Motor neuron (in vitro differentiated cells): Measurements from ENCODE around the gene ATRX. TPM values are rescaled to one million over a fixed set of nuclear protein-coding genes. Genes with fewer than 3 reads are reported as not detected.
A peak's percentile ranks its signal among the peaks of the same experiment; 100 is the strongest.
"Not testable (repeated sequence)": the region's sequence is repeated elsewhere in the genome, so short reads cannot be mapped to it uniquely, and the experiment has no call there.

Experiments used
- ATAC-seq, 8 experiments: fragments of 200-7000 bp; cut with Tn5 transposase; replicated peaks in 6 of 8; 2 replicates each; pipeline ENCODE4 v1.8.0; 2021; ENCODE audit warnings: mild to moderate bottlenecking in 8 of 8, moderate library complexity in 8 of 8
- H3K27ac ChIP-seq, 2 donors: fragments of 250-450 bp; sonication (Bioruptor Pico); 2 replicates each; pipeline ENCODE4 v1.9.0; 2021; ENCODE audit warnings: antibody characterized with exemption in 2 of 2, mild to moderate bottlenecking in 2 of 2, moderate library complexity in 1 of 2
- H3K4me1 ChIP-seq, 2 donors: fragments of 250-450 bp; sonication (Bioruptor Pico); replicated peaks in 1 of 2; 2 replicates each; pipeline ENCODE4 v1.6.1; 2021; ENCODE audit warnings: antibody characterized with exemption in 2 of 2, mild to moderate bottlenecking in 2 of 2, moderate library complexity in 1 of 2
- H3K4me3 ChIP-seq, 5 donors: fragments of 250-450 bp; sonication (Bioruptor Pico); 2 replicates each; pipeline ENCODE4 v1.9.0; 2021; ENCODE audit warnings: antibody characterized with exemption in 5 of 5, mild to moderate bottlenecking in 5 of 5, moderate library complexity in 4 of 5
- WGBS, 10 experiments: fragments of 450-650 bp; shearing (Covaris generic); methylation state at CpG; one replicate each; pipeline ENCODE4 v1.0.0; 2022; 5-methylcytosine and 5-hydroxymethylcytosine counted together
- in situ Hi-C, 9 experiments: fragments of 400-800 bp; cut with MboI; loops; one replicate each; pipeline ENCODE4 v1.15.0; 2021; ENCODE audit warnings: low sequenced_read_pairs in 9 of 9, low pct_unique_long_range_greater_than_20kb in 2 of 9; ENCODE audit not compliant: unreplicated experiment in 9 of 9
- total RNA-seq, 8 experiments: library from RNA; unstranded; fragments of 300-600 nt; gene quantifications; 2 replicates each; pipeline versions ENCODE4 v1.2.3 to v1.2.4, GENCODE V29; 2022

Gene ATRX
- total RNA-seq, 8 experiments from 2014 or later: 44.7 to 140 (median 59.3) TPM

DNA sequence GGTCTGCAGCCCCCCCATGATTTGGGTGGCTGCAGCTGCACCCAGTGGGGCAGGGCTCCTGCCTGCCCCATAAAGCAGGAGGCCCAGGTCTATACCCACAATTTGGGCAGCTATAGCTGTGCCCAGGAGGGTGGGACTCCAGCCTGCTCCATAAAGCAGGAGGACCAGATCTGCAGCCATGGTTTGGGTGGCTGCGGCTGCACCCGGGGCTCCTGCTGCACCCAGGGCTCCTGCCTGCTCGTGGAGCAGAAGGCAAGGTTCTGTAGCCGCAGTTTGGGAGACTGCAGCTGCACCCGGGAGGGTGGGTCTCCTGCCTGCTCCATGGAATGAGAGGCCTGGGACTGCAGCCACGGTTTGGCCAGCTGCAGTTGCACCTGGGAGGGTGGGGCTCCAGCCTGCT, 81.1 kb downstream of the ATRX start:
- WGBS, 10 experiments: 73% methylated on average over 3 of the region's 6 CpGs; no CpG with 5 or more reads in 9 of the 10 experiments
- in situ Hi-C loops: no loop called here
- Histone ChIP-seq H3K27ac (no peak overlapping the region), H3K4me1 (no peaks in the 10 kb centered on the region), H3K4me3 (no peak overlapping the region)
- no peak for ATAC-seq

DNA sequence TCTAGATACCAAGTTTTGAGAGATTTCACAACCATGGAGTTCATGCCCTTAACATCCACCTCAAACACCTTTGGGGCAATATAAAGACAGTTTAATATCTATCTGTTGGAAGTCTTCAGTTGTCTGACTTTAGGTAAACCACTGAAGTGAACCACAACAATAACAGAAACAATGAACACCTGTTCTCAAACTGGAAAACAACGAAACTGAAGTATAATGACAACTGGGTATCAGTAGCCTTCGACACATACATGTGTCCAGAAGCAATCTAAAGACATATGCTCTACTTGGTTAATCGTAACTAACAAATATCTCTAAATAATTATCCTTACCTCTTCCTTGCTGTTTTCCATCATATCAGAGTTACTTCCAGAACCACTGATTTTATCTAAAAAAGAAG, 87.8 kb downstream of the ATRX start:
- Histone ChIP-seq H3K27ac (no peak overlapping the region), H3K4me3 (no peak overlapping the region), H3K4me1 (no peaks in the 10 kb centered on the region)
- ATAC-seq: no peak
- 76 to 100% (median 92%) methylated on average over 1 to 2 of the region's 3 CpGs; no CpG with 5 or more reads in 7 of the 10 experiments for WGBS, 10 experiments
- in situ Hi-C loops: no loop called here

DNA sequence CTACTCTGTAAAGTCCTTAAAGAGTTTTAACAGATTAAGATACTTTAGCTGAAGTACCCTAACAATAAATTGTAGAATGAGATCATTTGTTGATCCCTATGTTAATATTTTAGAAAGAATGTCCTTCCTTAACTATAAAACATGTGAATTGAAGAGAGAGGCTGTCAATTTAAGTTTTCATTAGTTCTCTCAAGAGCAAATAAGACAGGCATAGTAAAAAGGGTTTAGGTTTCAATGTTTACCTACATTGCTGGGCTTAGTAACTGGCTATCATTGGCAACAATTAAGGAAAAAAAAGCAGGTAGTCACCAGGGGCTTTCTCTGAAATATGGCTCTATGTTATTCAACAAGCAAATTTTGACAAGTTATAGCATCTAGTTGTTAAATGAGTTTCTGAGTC, 91.5 kb downstream of the ATRX start:
- H3K4me3 ChIP-seq: no peak overlapping the region
- no peaks in the 10 kb centered on the region for H3K4me1 ChIP-seq
- H3K27ac ChIP-seq: no peak overlapping the region
- in situ Hi-C loops: no loop called here
- ATAC-seq: peak in 2 of 8 experiments; percentile 43 to 62

DNA sequence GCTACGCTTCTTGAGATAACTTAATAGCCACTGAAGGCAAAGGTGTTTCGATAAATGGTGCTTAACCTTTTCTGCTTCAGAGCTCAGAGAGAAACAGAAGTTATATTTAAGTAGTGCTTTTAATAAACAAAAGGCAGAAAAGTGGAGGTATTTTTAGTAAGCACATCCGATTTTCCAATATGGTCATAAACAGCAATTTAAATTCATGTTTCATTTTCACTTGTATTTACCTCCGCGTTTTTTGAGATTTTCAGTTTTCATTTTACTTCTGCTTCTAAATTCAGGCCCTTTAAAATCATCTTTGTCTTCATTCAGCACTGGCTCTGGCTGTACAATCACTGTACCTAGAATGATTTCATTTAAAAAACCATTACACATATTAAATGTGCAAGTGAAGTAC, 92.4 kb downstream of the ATRX start:
- Histone ChIP-seq H3K27ac (no peak overlapping the region), H3K4me3 (no peak overlapping the region), H3K4me1 (no peaks in the 10 kb centered on the region)
- WGBS, 10 experiments: 43 to 100% (median 95%) methylated on average over 1 to 5 of the region's 5 CpGs; no CpG with 5 or more reads in 2 of the 10 experiments
- ATAC-seq: peak in 1 of 8 experiments; percentile 23
- in situ Hi-C loops: no loop called here

DNA sequence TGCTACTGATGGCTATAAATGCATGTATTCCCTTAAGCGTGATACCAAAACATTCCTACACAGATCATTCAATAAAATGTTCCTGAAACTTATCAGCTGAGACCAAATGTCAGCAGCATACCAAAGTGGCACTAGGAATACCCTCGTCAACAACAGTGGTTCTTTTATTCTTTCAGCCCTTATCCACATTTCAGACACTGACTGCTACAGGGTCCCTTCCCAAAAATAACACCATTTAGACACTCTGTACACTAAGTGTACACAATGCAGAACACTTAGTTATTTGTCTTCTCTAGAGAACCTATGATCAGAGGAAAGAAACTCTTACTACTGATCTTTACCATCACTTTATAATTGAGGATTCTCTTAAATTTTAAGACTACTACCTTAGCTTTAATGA, 94.1 kb downstream of the ATRX start:
- ATAC-seq: no peak
- WGBS, 10 experiments: 38 to 100% (median 54%) methylated on average over 2 of the region's 2 CpGs; no CpG with 5 or more reads in 7 of the 10 experiments
- Histone ChIP-seq H3K4me3 (no peak overlapping the region), H3K4me1 (no peaks in the 10 kb centered on the region), H3K27ac (no peak overlapping the region)
- in situ Hi-C loops: no loop called here

GRCh38 chrX:77689376-77689775, 96.6 kb downstream of the ATRX start:
- Histone ChIP-seq H3K4me3 (no peak overlapping the region), H3K4me1 (no peaks in the 10 kb centered on the region), H3K27ac (no peak overlapping the region)
- in situ Hi-C loops: no loop called here
- 17 to 100% (median 50%) methylated on average over 1 of the region's 1 CpG; no CpG with 5 or more reads in 7 of the 10 experiments for WGBS, 10 experiments
- no peak for ATAC-seq

DNA sequence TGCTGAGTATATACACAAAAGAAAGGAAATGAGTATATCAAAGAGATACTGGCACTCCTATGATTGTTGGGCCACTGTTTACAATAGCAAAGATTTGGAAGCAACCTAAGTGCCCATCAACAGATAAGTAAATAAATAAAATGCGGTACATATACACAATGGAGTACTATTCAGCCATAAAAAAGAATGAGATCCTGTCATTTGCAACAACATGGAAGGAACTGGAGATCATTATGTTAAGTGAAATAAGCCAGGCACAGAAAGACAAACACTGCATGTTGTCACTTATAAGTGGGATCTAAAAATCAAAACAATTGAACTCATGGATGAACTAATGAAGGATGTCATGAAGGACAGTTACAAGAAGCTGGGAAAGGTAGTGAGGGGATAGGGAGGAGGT, 100.3 kb downstream of the ATRX start:
- in situ Hi-C loops, H3K27ac ChIP-seq, H3K4me1 ChIP-seq, H3K4me3 ChIP-seq, ATAC-seq: not testable (repeated sequence)
- WGBS, 10 experiments: 63 to 100% (median 100%) methylated on average over 1 of the region's 1 CpG; no CpG with 5 or more reads in 3 of the 10 experiments

DNA sequence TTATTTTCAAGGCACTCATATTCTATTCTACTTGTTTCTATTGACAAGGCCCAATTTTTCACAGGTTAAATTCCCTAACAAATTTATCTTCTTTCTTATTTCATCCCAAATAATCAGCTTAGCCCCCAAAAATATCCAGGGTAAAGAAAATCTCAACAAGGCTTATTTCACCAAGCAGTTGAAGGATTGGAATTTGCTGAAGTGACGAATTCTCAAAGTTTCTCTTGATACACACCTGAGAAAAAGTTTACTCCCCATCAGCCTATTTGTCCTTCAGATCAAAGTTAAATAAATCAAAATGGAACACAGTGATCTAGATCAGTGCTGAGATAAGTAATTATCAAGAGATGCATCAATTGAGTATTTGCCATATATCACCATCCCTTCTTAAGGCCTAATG, 106.9 kb downstream of the ATRX start:
- H3K4me3 ChIP-seq: no peak overlapping the region
- WGBS, 10 experiments: 29% methylated on average over 1 of the region's 1 CpG; no CpG with 5 or more reads in 9 of the 10 experiments
- no peaks in the 10 kb centered on the region for H3K4me1 ChIP-seq
- in situ Hi-C loops: no loop called here
- no peak for ATAC-seq
- H3K27ac ChIP-seq: no peak overlapping the region

GRCh38 chrX:77675986-77676385, 110.0 kb downstream of the ATRX start:
- ATAC-seq: no peak
- H3K27ac ChIP-seq: no peak overlapping the region
- no peak overlapping the region for H3K4me3 ChIP-seq
- no peaks in the 10 kb centered on the region for H3K4me1 ChIP-seq
- WGBS, 10 experiments: 33 to 100% (median 80%) methylated on average over 1 to 3 of the region's 3 CpGs; no CpG with 5 or more reads in 6 of the 10 experiments
- in situ Hi-C loops: no loop called here

- Histone ChIP-seq H3K4me1 (no peaks in the 10 kb centered on the region), H3K4me3 (no peak overlapping the region), H3K27ac (no peak overlapping the region)
- 57 to 100% (median 89%) methylated on average over 2 to 8 of the region's 10 CpGs; no CpG with 5 or more reads in 2 of the 10 experiments for WGBS, 10 experiments
- ATAC-seq: no peak
- in situ Hi-C loops: no loop called here
These were observed 117.4 kb downstream of the ATRX start for GRCh38 chrX:77668391-77669237.

DNA sequence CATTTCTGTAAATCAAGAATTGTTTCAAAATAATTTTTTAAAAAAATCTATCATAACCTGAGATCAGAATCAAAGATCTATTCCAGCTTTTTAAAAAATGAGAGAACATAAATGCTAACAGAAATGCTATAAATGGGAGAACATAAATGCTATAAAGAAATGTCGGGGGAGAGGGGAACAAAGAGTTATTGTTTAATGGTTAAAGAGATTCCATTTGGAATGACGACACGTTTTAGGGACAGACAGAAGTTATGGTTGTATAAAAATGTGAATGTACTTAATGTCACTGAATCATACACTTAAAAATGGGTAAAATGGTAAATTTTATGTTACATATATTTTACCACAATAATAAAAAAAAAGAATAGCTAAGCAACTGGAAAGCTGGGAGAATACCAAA, 127.1 kb downstream of the ATRX start:
- Histone ChIP-seq H3K27ac (no peak overlapping the region), H3K4me3 (no peak overlapping the region), H3K4me1 (no peaks in the 10 kb centered on the region)
- 44 to 100% (median 88%) methylated on average over 1 to 3 of the region's 3 CpGs; no CpG with 5 or more reads in 2 of the 10 experiments for WGBS, 10 experiments
- no peak for ATAC-seq
- in situ Hi-C loops: no loop called here

DNA sequence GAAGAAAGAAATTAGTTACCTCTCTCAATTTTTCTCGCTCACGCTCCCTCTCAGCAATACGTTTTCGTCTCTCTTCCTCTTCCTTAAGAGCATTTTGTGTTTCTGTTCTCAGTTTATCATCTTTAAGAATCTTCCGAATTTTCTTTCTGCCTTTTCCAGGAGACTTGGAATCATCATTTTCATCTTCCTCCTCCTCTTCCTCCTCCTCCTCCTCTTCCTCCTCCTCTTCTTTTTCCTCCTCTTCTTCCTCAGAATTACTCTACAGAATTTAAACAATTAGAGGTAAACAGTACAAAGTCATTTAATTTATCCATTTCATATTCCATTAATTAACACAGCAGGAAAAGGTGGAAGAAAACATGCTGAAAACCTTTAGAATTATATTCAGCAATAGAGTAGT, 133.9 kb downstream of the ATRX start:
- 51 to 100% (median 98%) methylated on average over 1 to 5 of the region's 5 CpGs; no CpG with 5 or more reads in 5 of the 10 experiments for WGBS, 10 experiments
- no peak overlapping the region for H3K27ac ChIP-seq
- no peak overlapping the region for H3K4me3 ChIP-seq
- in situ Hi-C loops: no loop called here
- H3K4me1 ChIP-seq: no peaks in the 10 kb centered on the region
- no peak for ATAC-seq

- 40 to 100% (median 100%) methylated on average over 1 to 4 of the region's 4 CpGs; no CpG with 5 or more reads in 3 of the 10 experiments for WGBS, 10 experiments
- Histone ChIP-seq H3K4me1 (no peaks in the 10 kb centered on the region), H3K4me3 (no peak overlapping the region), H3K27ac (no peak overlapping the region)
- no peak for ATAC-seq
- in situ Hi-C loops: no loop called here
These were observed 145.3 kb downstream of the ATRX start for GRCh38 chrX:77640702-77641101.

GRCh38 chrX:77639820-77640219, 146.2 kb downstream of the ATRX start:
- in situ Hi-C loops: no loop called here
- H3K4me3 ChIP-seq: no peak overlapping the region
- WGBS, 10 experiments: 27 to 100% (median 68%) methylated on average over 1 of the region's 1 CpG; no CpG with 5 or more reads in 6 of the 10 experiments
- no peak overlapping the region for H3K27ac ChIP-seq
- H3K4me1 ChIP-seq: no peaks in the 10 kb centered on the region
- no peak for ATAC-seq
